HG03064 (cell line): ENCODE results near the gene MYO19.

ENCODE experiments used
- ATAC-seq: cut with Tn5 transposase; IDR thresholded peaks from one replicate; pipeline ENCODE4 v1.9.1; 2021; ENCODE audit warnings: low read depth; ENCODE audit not compliant: unreplicated experiment

Gene MYO19

GRCh38 chr17:36534840-36535668, at the start of gene MYO19, which contains the start of gene PIGW:
MYO19 (minus strand) TSS chr17:36534868; CDS start chr17:36532538, 2,330 bp downstream.
PIGW (plus strand) TSS chr17:36534987; CDS start chr17:36537102, 2,115 bp downstream.
- peak; percentile 57 for ATAC-seq

- ATAC-seq, result no peak
Observed at GRCh38 chr17:36583787-36584186, 49.1 kb upstream of the MYO19 start.

GRCh38 chr17:36578671-36579070, 44.0 kb upstream of the MYO19 start:
- ATAC-seq, result no peak

GRCh38 chr17:36576793-36577192, 42.1 kb upstream of the MYO19 start:
- no peak for ATAC-seq

GRCh38 chr17:36575028-36575427, 40.4 kb upstream of the MYO19 start:
- ATAC-seq, result no peak

- no peak for ATAC-seq
Observed at GRCh38 chr17:36566081-36566480, 31.4 kb upstream of the MYO19 start.

- ATAC-seq, result no peak
Observed at GRCh38 chr17:36553459-36553858, 18.8 kb upstream of the MYO19 start.

- no peak for ATAC-seq
Observed at GRCh38 chr17:36550491-36551417, 16.1 kb upstream of the MYO19 start.

- ATAC-seq, result no peak
Observed at GRCh38 chr17:36547776-36548175, 13.1 kb upstream of the MYO19 start.

- no peak for ATAC-seq
Observed at GRCh38 chr17:36546418-36547093, 11.9 kb upstream of the MYO19 start.

- peak; percentile 61 for ATAC-seq
Observed at GRCh38 chr17:36545465-36546417, 11.1 kb upstream of the MYO19 start.

- peak; percentile 37 for ATAC-seq
Observed at GRCh38 chr17:36545077-36545464, 10.4 kb upstream of the MYO19 start.

GRCh38 chr17:36544307-36545076, 9.8 kb upstream of the MYO19 start, which contains the start of gene GGNBP2:
GGNBP2 (plus strand) TSS chr17:36544919; CDS start chr17:36545725, 806 bp downstream.
- peak; percentile 52 for ATAC-seq

GRCh38 chr17:36544044-36544306, 9.3 kb upstream of the MYO19 start:
- ATAC-seq, result no peak

- no peak for ATAC-seq
Observed at GRCh38 chr17:36542755-36543154, 8.1 kb upstream of the MYO19 start.

- ATAC-seq, result no peak
Observed at GRCh38 chr17:36540696-36541095, 6.0 kb upstream of the MYO19 start.

GRCh38 chr17:36535669-36536081, 1.0 kb upstream of the MYO19 start:
- ATAC-seq, result peak; percentile 7

GRCh38 chr17:36533935-36534839, 481 bp downstream of the MYO19 start:
- peak; percentile 18 for ATAC-seq
